PC-3 (cell line): ENCODE measurements around the gene TIAM2. TPM values are rescaled to one million over a fixed set of nuclear protein-coding genes. Genes with fewer than 3 reads are reported as not detected.
"Not testable (repeated sequence)": the region's sequence is repeated elsewhere in the genome, so short reads cannot be mapped to it uniquely, and the experiment has no call there.

ENCODE experiments used
- ATAC-seq: fragments of 200-7000 bp; cut with Tn5 transposase; 2 replicates; pipeline ENCODE4 v1.9.1; 2020; ENCODE audit warnings: mild to moderate bottlenecking, moderate library complexity
- BruUV-seq: library from RNA; stranded (reverse); fragments of 400-500 nt; replicated peaks from 2 replicates; lab custom pipeline; 2021; lab: Mats Ljungman, UMichigan
- CTCF ChIA-PET: fragments of 300-600 bp; sonication (Branson Sonifier 250); formaldehyde crosslinking; loops from one replicate; lab custom pipeline; 2022; ENCODE audit warnings: antibody characterized with exemption; lab: Charles Lee
- POLR2A ChIA-PET: fragments of 300-600 bp; sonication (Branson Sonifier 250); formaldehyde crosslinking; loops from one replicate; lab custom pipeline; 2022; ENCODE audit warnings: antibody characterized with exemption; ENCODE audit not compliant: unreplicated experiment; lab: Charles Lee
- DNase-seq: peaks from one replicate; pipeline ENCODE4 v3.0.0-alpha.2; 2015
- H2AFZ ChIP-seq: fragments of 300-600 bp; sonication (generic); 2 replicates; pipeline ENCODE4 v1.6.0; 2016; ENCODE audit warnings: antibody characterized with exemption, low read length
- H3F3A ChIP-seq: fragments of 300-600 bp; sonication (generic); one replicate; pipeline ENCODE4 v1.6.0; 2017; ENCODE audit warnings: antibody characterized with exemption, low read length, control low read depth, mild to moderate bottlenecking; ENCODE audit not compliant: unreplicated experiment
- H3K27ac ChIP-seq: fragments of 300-600 bp; sonication (generic); 2 replicates; pipeline ENCODE4 v1.5.1; 2016; ENCODE audit warnings: mild to moderate bottlenecking, low read length
- H3K27me3 ChIP-seq: fragments of 300-600 bp; sonication (generic); 2 replicates; pipeline ENCODE4 v1.6.1; 2016; ENCODE audit warnings: low read length, mixed read lengths
- H3K36me3 ChIP-seq: fragments of 300-600 bp; sonication (generic); 2 replicates; pipeline ENCODE4 v1.6.1; 2016; ENCODE audit warnings: low read depth, mixed run types, low read length, mixed read lengths
- H3K4me1 ChIP-seq: fragments of 300-600 bp; sonication (generic); 2 replicates; pipeline ENCODE4 v1.5.1; 2016; ENCODE audit warnings: low read length; ENCODE audit not compliant: insufficient read depth
- H3K4me2 ChIP-seq: fragments of 300-600 bp; sonication (generic); 2 replicates; pipeline ENCODE4 v1.6.0; 2016; ENCODE audit warnings: low read length
- H3K4me3 ChIP-seq: fragments of 300-600 bp; sonication (generic); 2 replicates; pipeline ENCODE4 v1.5.1; 2016; ENCODE audit warnings: mild to moderate bottlenecking, low read length, mixed read lengths
- H3K79me2 ChIP-seq: fragments of 300-600 bp; sonication (generic); 2 replicates; pipeline ENCODE4 v1.6.1; 2017; ENCODE audit warnings: low read length, mixed read lengths
- H3K9ac ChIP-seq: fragments of 300-600 bp; sonication (generic); 2 replicates; pipeline ENCODE4 v1.6.0; 2016; ENCODE audit warnings: mild to moderate bottlenecking, low read length
- H3K9me2 ChIP-seq: fragments of 300-600 bp; sonication (generic); replicated peaks from 2 replicates; pipeline ENCODE4 v1.6.1; 2016; ENCODE audit warnings: mixed run types, low read length, mixed read lengths
- H3K9me3 ChIP-seq: fragments of 300-600 bp; sonication (generic); 2 replicates; pipeline ENCODE4 v1.6.1; 2016; ENCODE audit warnings: low read length, mixed read lengths
- H4K20me1 ChIP-seq: fragments of 300-600 bp; sonication (generic); 2 replicates; pipeline ENCODE4 v1.6.1; 2016; ENCODE audit warnings: low read length, mixed read lengths
- EZH2 ChIP-seq: fragments of 300-600 bp; sonication (generic); IDR thresholded peaks from one replicate; pipeline ENCODE4 v1.6.1; 2017; ENCODE audit warnings: antibody characterized with exemption, mild to moderate bottlenecking, low read length; ENCODE audit not compliant: unreplicated experiment
- EZH2phosphoT487 ChIP-seq: fragments of 300-600 bp; sonication (generic); IDR thresholded peaks from 2 replicates; pipeline ENCODE4 v1.6.1; 2018; ENCODE audit warnings: mild to moderate bottlenecking, antibody characterized with exemption, low read length, borderline replicate concordance
- intact Hi-C: fragments of 100-400 bp; cut with micrococcal nuclease; formaldehyde crosslinking; loops from 2 replicates; pipeline ENCODE4 v1.9.0; 2023
- total RNA-seq: library from RNA; depleted of rRNA; stranded (reverse); fragments of >200 nt; gene quantifications from 2 replicates; pipeline ENCODE4 v1.2.3, GENCODE V29; 2014
- TF ChIP-seq, protein P1 (sequence below): fragments of 300-600 bp; sonication (generic); conservative IDR thresholded peaks from 2 replicates; pipeline ENCODE4 v1.5.1; 2017; ENCODE audit warnings: antibody characterized with exemption, low read depth, mild to moderate bottlenecking, low read length

The TIAM2 gene
- total RNA-seq, 1 experiment from 2014 or later, result 4.5 TPM

GRCh38 chr6:155181498-155181897, 186.4 kb downstream of the TIAM2 start:
- H4K20me1 ChIP-seq, result no peaks in the 10 kb centered on the region
- H3K27me3 ChIP-seq, result no peaks in the 10 kb centered on the region
- H3K79me2 ChIP-seq, result no peaks in the 10 kb centered on the region
- no peaks in the 10 kb centered on the region for H3K9me3 ChIP-seq
- ChIA-PET POLR2A (no interaction called here), CTCF (no interaction called here)
- peaks cover 11% of the 10 kb centered on the region for H3K4me1 ChIP-seq
- H3K4me2 ChIP-seq, result no peak overlapping the region
- H3K36me3 ChIP-seq, result no peaks in the 10 kb centered on the region
- no TSS peak for BruUV-seq
- H3K4me3 ChIP-seq, result no peak overlapping the region
- H3K9ac ChIP-seq, result no peak overlapping the region
- TF ChIP-seq EZH2 (no peak), EZH2phosphoT487 (no peak)
- TF ChIP-seq, protein P1, sequence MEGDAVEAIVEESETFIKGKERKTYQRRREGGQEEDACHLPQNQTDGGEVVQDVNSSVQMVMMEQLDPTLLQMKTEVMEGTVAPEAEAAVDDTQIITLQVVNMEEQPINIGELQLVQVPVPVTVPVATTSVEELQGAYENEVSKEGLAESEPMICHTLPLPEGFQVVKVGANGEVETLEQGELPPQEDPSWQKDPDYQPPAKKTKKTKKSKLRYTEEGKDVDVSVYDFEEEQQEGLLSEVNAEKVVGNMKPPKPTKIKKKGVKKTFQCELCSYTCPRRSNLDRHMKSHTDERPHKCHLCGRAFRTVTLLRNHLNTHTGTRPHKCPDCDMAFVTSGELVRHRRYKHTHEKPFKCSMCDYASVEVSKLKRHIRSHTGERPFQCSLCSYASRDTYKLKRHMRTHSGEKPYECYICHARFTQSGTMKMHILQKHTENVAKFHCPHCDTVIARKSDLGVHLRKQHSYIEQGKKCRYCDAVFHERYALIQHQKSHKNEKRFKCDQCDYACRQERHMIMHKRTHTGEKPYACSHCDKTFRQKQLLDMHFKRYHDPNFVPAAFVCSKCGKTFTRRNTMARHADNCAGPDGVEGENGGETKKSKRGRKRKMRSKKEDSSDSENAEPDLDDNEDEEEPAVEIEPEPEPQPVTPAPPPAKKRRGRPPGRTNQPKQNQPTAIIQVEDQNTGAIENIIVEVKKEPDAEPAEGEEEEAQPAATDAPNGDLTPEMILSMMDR, result no peak
- H3K27ac ChIP-seq, result no peak overlapping the region
- intact Hi-C loops, result loop anchor here (10.0 kb wide), 1 partner anchor 313 kb away; no protein-coding TSS in a partner anchor
- ATAC-seq, result no peak
- no peak overlapping the region for H2AFZ ChIP-seq
- no peak for DNase-seq
- H3F3A ChIP-seq, result no peaks in the 10 kb centered on the region
- no peaks in the 10 kb centered on the region for H3K9me2 ChIP-seq

- intact Hi-C loops, result loop anchor here (10.0 kb wide), 1 partner anchor 313 kb away; no protein-coding TSS in a partner anchor
- CTCF ChIA-PET, result no interaction called here
Measured at GRCh38 chr6:155182103-155182502, 187.0 kb downstream of the TIAM2 start.

GRCh38 chr6:155183095-155183494, 188.0 kb downstream of the TIAM2 start:
- intact Hi-C loops, result loop anchor here (10.0 kb wide), 1 partner anchor 312 kb away; no protein-coding TSS in a partner anchor
- POLR2A ChIA-PET, result no interaction called here
- BruUV-seq, result no TSS peak

More at GRCh38 chr6:155182103-155182502, 187.0 kb downstream of the TIAM2 start:
- no peak for ATAC-seq
- H3K79me2 ChIP-seq, result no peaks in the 10 kb centered on the region
- no peak overlapping the region for H3K4me3 ChIP-seq
- POLR2A ChIA-PET, result no interaction called here
- no peaks in the 10 kb centered on the region for H3F3A ChIP-seq
- no peaks in the 10 kb centered on the region for H3K36me3 ChIP-seq
- no peak for TF ChIP-seq EZH2
- TF ChIP-seq, protein P1, result no peak
- no peak for TF ChIP-seq EZH2phosphoT487
- no peak overlapping the region for H3K4me2 ChIP-seq
- H3K9ac ChIP-seq, result no peak overlapping the region
- no peak overlapping the region for H2AFZ ChIP-seq
- H3K9me3 ChIP-seq, result no peaks in the 10 kb centered on the region
- no peaks in the 10 kb centered on the region for H4K20me1 ChIP-seq
- no peaks in the 10 kb centered on the region for H3K27me3 ChIP-seq
- H3K9me2 ChIP-seq, result no peaks in the 10 kb centered on the region
- no TSS peak for BruUV-seq
- H3K27ac ChIP-seq, result no peak overlapping the region
- peaks cover 17% of the 10 kb centered on the region for H3K4me1 ChIP-seq
- no peak for DNase-seq

DNA sequence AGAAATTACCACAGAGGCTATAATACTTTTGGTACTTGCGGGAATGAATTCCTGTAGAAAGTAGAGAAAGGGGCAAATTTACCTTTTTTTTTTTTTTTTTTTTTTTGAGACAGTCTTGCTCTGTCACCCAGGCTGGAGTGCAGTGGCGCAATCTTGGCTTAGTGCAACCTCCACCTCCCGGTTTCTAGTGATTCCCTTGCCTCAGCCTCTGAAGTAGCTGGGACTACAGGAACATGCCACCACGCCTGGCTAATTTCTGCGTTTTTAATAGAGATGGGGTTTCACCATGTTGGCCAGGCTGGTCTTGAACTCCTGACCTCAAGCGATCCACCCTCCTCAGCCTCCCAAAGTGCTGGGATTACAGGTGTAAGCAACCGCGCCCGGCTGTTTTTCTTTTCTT, 189.9 kb downstream of the TIAM2 start:
- H3F3A ChIP-seq, H3K36me3 ChIP-seq, H3K9me3 ChIP-seq, CTCF ChIA-PET, H2AFZ ChIP-seq, H3K27ac ChIP-seq, H3K9ac ChIP-seq, H3K4me3 ChIP-seq, H3K4me2 ChIP-seq, H3K79me2 ChIP-seq, DNase-seq, BruUV-seq, H4K20me1 ChIP-seq, POLR2A ChIA-PET, H3K9me2 ChIP-seq, ATAC-seq, H3K27me3 ChIP-seq: not testable (repeated sequence)
- peaks cover 40% of the 10 kb centered on the region for H3K4me1 ChIP-seq
- intact Hi-C loops, result loop anchor here (10.0 kb wide), 1 partner anchor 310 kb away; no protein-coding TSS in a partner anchor

More at GRCh38 chr6:155183095-155183494, 188.0 kb downstream of the TIAM2 start:
- no peak for ATAC-seq
- Histone ChIP-seq H3F3A (peaks cover 3% of the 10 kb centered on the region), H3K9me2 (no peaks in the 10 kb centered on the region), H3K27ac (no peak overlapping the region), H3K9me3 (no peaks in the 10 kb centered on the region), H3K36me3 (no peaks in the 10 kb centered on the region), H3K4me1 (peaks cover 24% of the 10 kb centered on the region), H3K9ac (no peak overlapping the region), H4K20me1 (no peaks in the 10 kb centered on the region), H3K4me3 (no peak overlapping the region), H3K27me3 (no peaks in the 10 kb centered on the region), H2AFZ (no peak overlapping the region), H3K79me2 (no peaks in the 10 kb centered on the region), H3K4me2 (no peak overlapping the region)
- CTCF ChIA-PET, result no interaction called here
- TF ChIP-seq EZH2phosphoT487 (no peak), EZH2 (no peak)
- TF ChIP-seq, protein P1, result no peak
- no peak for DNase-seq
